Measurements from ENCODE around the gene LAMA2.
A peak's percentile ranks its signal among the peaks of the same experiment; 100 is the strongest.

The LAMA2 gene

GRCh38 chr6:129552413-129552812 is 669.5 kb downstream of the LAMA2 start:
- DNase-seq, result no peak

GRCh38 chr6:129555206-129555832 is 672.4 kb downstream of the LAMA2 start:
- no peak for DNase-seq

GRCh38 chr6:129558248-129558647 is 675.3 kb downstream of the LAMA2 start:
- no peak for DNase-seq

DNA sequence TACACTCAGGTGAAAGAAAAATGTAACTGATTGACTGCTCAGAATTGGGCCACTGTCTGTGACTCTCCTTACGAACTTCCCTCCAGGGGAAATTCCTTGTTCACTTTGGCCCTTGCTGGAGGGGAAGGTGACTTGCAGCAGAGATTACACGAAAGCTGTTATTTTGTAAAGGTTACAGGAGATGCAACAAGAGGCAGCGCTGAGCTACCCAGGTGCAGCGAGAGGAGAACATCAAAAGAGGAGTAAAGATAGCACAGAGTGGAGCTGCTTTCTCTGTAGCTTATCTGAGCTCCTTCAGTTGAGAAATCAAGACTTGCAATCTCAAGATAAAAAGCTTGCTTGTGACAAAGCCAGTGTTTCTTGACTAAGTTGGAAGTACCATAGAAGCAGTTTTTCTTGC is 682.4 kb downstream of the LAMA2 start:
- no peak for DNase-seq

- peak; percentile 33 for DNase-seq
Measured at GRCh38 chr6:129565811-129566210, 682.9 kb downstream of the LAMA2 start.

All from right hindlimb (tissue), 1 donor.